ENCODE results near the gene TBL3.

DNA sequence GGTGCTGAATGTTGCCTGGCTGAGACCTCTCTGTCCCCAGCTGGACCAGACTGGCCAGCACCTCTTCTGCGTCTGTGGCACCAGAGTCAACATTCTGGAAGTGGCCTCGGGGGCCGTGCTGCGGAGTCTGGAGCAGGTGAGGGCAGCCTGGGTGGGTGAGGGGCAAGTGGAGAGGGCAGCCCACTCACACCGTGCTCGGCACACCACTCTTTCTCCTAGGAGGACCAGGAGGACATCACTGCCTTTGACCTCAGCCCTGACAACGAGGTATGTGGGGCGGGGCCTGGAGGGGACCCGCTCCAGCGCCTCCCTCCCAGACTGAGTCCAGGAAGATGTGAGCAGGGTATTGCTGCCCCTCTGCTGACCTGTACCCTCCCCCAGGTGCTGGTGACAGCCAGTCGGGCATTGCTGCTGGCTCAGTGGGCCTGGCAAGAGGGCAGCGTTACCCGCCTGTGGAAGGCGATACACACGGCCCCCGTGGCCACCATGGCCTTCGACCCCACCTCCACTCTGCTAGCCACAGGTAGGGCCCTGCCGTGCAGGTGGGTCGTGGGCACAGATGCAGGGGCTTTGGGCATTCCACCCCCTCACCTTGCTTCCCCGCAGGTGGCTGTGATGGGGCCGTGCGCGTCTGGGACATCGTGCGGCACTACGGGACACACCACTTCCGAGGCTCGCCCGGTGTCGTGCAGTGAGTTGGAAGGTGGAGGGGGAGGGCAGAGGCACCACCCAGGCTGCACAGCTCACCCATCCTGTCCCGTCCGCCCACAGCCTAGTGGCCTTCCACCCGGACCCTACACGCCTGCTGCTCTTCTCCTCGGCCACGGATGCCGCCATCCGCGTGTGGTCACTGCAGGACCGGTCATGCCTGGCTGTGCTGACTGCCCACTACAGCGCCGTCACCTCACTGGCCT lies 2.6 kb downstream of the TBL3 start:
- TF ChIP-seq RFX5 (IDR thresholded peaks at IDR 0.05), result no peak
- TF ChIP-seq CEBPB (IDR thresholded peaks at IDR 0.05), result no peak
- TF ChIP-seq CHD2 (IDR thresholded peaks at IDR 0.05; ENCODE audit: low read length, partially characterized antibody), result no peak
- TF ChIP-seq, protein P1, sequence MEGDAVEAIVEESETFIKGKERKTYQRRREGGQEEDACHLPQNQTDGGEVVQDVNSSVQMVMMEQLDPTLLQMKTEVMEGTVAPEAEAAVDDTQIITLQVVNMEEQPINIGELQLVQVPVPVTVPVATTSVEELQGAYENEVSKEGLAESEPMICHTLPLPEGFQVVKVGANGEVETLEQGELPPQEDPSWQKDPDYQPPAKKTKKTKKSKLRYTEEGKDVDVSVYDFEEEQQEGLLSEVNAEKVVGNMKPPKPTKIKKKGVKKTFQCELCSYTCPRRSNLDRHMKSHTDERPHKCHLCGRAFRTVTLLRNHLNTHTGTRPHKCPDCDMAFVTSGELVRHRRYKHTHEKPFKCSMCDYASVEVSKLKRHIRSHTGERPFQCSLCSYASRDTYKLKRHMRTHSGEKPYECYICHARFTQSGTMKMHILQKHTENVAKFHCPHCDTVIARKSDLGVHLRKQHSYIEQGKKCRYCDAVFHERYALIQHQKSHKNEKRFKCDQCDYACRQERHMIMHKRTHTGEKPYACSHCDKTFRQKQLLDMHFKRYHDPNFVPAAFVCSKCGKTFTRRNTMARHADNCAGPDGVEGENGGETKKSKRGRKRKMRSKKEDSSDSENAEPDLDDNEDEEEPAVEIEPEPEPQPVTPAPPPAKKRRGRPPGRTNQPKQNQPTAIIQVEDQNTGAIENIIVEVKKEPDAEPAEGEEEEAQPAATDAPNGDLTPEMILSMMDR (IDR thresholded peaks at IDR 0.05), result no peak
- TF ChIP-seq BCL3 (IDR thresholded peaks at IDR 0.05), result no peak
- TF ChIP-seq, protein P2, sequence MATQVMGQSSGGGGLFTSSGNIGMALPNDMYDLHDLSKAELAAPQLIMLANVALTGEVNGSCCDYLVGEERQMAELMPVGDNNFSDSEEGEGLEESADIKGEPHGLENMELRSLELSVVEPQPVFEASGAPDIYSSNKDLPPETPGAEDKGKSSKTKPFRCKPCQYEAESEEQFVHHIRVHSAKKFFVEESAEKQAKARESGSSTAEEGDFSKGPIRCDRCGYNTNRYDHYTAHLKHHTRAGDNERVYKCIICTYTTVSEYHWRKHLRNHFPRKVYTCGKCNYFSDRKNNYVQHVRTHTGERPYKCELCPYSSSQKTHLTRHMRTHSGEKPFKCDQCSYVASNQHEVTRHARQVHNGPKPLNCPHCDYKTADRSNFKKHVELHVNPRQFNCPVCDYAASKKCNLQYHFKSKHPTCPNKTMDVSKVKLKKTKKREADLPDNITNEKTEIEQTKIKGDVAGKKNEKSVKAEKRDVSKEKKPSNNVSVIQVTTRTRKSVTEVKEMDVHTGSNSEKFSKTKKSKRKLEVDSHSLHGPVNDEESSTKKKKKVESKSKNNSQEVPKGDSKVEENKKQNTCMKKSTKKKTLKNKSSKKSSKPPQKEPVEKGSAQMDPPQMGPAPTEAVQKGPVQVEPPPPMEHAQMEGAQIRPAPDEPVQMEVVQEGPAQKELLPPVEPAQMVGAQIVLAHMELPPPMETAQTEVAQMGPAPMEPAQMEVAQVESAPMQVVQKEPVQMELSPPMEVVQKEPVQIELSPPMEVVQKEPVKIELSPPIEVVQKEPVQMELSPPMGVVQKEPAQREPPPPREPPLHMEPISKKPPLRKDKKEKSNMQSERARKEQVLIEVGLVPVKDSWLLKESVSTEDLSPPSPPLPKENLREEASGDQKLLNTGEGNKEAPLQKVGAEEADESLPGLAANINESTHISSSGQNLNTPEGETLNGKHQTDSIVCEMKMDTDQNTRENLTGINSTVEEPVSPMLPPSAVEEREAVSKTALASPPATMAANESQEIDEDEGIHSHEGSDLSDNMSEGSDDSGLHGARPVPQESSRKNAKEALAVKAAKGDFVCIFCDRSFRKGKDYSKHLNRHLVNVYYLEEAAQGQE (IDR thresholded peaks at IDR 0.05), result no peak
- no peak for TF ChIP-seq EP300 (IDR thresholded peaks at IDR 0.05)
- TF ChIP-seq MAX (IDR thresholded peaks at IDR 0.05), result no peak
